CD4-positive, alpha-beta T cell (primary cell): ENCODE data around the gene DLGAP3. TPM values are rescaled to one million over a fixed set of nuclear protein-coding genes. Genes with fewer than 3 reads are reported as not detected.

Experiments used
- ATAC-seq: fragments of 200-7000 bp; cut with Tn5 transposase; one replicate; pipeline ENCODE4 v1.10.0; 2022; ENCODE audit warnings: mild to moderate bottlenecking; ENCODE audit not compliant: poor library complexity
- CTCF ChIA-PET: fragments of 350-600 bp; sonication (Branson Sonifier 250); formaldehyde crosslinking; loops from one replicate; lab custom pipeline; 2021; ENCODE audit warnings: antibody characterized with exemption, inconsistent platforms; lab: Charles Lee
- POLR2A ChIA-PET: fragments of 350-600 bp; sonication (Branson Sonifier 250); formaldehyde crosslinking; loops from one replicate; lab custom pipeline; 2021; ENCODE audit warnings: antibody characterized with exemption, inconsistent platforms; lab: Charles Lee
- DNase-seq, 14 experiments: peaks; one replicate each; pipeline ENCODE4 v3.0.0-alpha.2; 2013 to 2020; ENCODE audit warnings: mixed read lengths in 2 of 14
- H3K27ac ChIP-seq, 2 donors: one replicate each; pipeline versions ENCODE4 v1.5.1 to v1.7.0; 2013; ENCODE audit warnings: low read length in 2 of 2, low read depth in 1 of 2, mild to moderate bottlenecking in 1 of 2
- H3K27me3 ChIP-seq, 2 experiments: 1 replicate in 1 of 2; 2 replicates in 1 of 2; pipeline versions ENCODE4 v1.6.1 to v1.7.0; 2013; ENCODE audit warnings: low read length in 2 of 2, control low read depth in 1 of 2, mild to moderate bottlenecking in 1 of 2, moderate library complexity in 1 of 2; ENCODE audit not compliant: insufficient read depth in 2 of 2, control insufficient read depth in 1 of 2
- H3K36me3 ChIP-seq: one replicate; pipeline ENCODE4 v1.6.1; 2013; ENCODE audit warnings: low read length, control low read depth; ENCODE audit not compliant: insufficient read depth
- H3K4me1 ChIP-seq: one replicate; pipeline ENCODE4 v1.6.1; 2013; ENCODE audit warnings: low read length, control low read depth; ENCODE audit not compliant: insufficient read depth
- H3K4me3 ChIP-seq: one replicate; pipeline ENCODE4 v1.5.1; 2013; ENCODE audit warnings: mild to moderate bottlenecking, low read length, moderate library complexity
- H3K9me3 ChIP-seq, 2 experiments: 1 replicate in 1 of 2; 2 replicates in 1 of 2; pipeline versions ENCODE4 v1.6.1 to v1.7.0; 2013; ENCODE audit warnings: low read length in 2 of 2, mild to moderate bottlenecking in 2 of 2, control low read depth in 1 of 2, moderate library complexity in 1 of 2; ENCODE audit not compliant: control insufficient read depth in 1 of 2, insufficient read depth in 1 of 2
- H3K27ac Mint-ChIP-seq: one replicate; pipeline ENCODE4 v1.8.0; 2020; ENCODE audit warnings: mixed read lengths
- H3K27me3 Mint-ChIP-seq: one replicate; pipeline ENCODE4 v1.8.0; 2021; ENCODE audit warnings: mixed read lengths
- H3K36me3 Mint-ChIP-seq: one replicate; pipeline ENCODE4 v1.8.0; 2021; ENCODE audit warnings: low read depth, mixed read lengths
- H3K4me1 Mint-ChIP-seq: one replicate; pipeline ENCODE4 v1.8.0; 2021; ENCODE audit warnings: low read depth, mixed read lengths
- H3K4me3 Mint-ChIP-seq: one replicate; pipeline ENCODE4 v1.8.0; 2020; ENCODE audit warnings: mild to moderate bottlenecking, mixed read lengths
- H3K9me3 Mint-ChIP-seq: one replicate; pipeline ENCODE4 v1.8.0; 2020; ENCODE audit warnings: mixed read lengths
- intact Hi-C, 2 experiments: fragments of 100-400 bp; cut with DNase I in 1 of 2; cut with micrococcal nuclease in 1 of 2; formaldehyde crosslinking; loops; one replicate each; pipeline versions ENCODE4 v1.15.1 to v1.9.0; 2023 to 2025; cut with DNase I, micrococcal nuclease
- total RNA-seq, 174 experiments: library from RNA in 2 of 174; stranded (reverse) in 2 of 174; gene quantifications; one replicate each; pipeline ENCODE4 v1.2.3 and lab custom pipeline; 2021 to 2026
- TF ChIP-seq, protein P1 (sequence below): fragments of 200-600 bp; IDR thresholded peaks from one replicate; pipeline ENCODE4 v1.8.0; 2022; ENCODE audit warnings: antibody characterized with exemption, mild to moderate bottlenecking

Gene DLGAP3
- total RNA-seq, 2 experiments from 2014 or later = 0.34 to 0.44 TPM

DNA sequence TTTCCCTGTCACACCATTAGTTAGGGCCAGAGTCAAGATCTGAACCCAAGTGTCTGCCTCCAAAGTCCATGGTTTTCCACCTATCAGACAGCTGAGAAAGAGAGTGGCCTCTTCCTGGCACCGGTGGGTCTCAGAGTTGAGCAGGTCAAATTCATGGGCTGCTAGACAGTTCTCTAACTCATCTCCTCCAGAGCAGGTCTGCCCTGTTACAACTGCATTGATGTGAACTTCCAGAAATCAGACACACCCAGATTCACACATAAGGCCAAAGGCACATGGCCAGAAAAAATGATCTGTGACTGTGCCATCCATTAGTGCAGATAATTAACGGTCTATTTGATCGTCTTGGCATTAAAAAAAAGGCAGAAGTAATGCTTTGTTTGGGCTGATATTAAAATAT, 87.4 kb downstream of the DLGAP3 start:
- Histone ChIP-seq H3K27me3 (no peaks in the 10 kb centered on the region), H3K9me3 (no peaks in the 10 kb centered on the region), H3K4me1 (no peaks in the 10 kb centered on the region), H3K4me3 (no peak overlapping the region), H3K27ac (no peak overlapping the region), H3K36me3 (peaks cover 2% of the 10 kb centered on the region)
- Mint-ChIP-seq H3K4me3 (no peak overlapping the region), H3K36me3 (peaks cover 3% of the 10 kb centered on the region), H3K9me3 (no peaks in the 10 kb centered on the region), H3K27me3 (no peaks in the 10 kb centered on the region), H3K27ac (no peak overlapping the region), H3K4me1 (no peaks in the 10 kb centered on the region)
- ATAC-seq (no peak), DNase-seq (no peak)
- CTCF ChIA-PET = no interaction called here
- intact Hi-C loops = no loop called here
- TF ChIP-seq, protein P1, sequence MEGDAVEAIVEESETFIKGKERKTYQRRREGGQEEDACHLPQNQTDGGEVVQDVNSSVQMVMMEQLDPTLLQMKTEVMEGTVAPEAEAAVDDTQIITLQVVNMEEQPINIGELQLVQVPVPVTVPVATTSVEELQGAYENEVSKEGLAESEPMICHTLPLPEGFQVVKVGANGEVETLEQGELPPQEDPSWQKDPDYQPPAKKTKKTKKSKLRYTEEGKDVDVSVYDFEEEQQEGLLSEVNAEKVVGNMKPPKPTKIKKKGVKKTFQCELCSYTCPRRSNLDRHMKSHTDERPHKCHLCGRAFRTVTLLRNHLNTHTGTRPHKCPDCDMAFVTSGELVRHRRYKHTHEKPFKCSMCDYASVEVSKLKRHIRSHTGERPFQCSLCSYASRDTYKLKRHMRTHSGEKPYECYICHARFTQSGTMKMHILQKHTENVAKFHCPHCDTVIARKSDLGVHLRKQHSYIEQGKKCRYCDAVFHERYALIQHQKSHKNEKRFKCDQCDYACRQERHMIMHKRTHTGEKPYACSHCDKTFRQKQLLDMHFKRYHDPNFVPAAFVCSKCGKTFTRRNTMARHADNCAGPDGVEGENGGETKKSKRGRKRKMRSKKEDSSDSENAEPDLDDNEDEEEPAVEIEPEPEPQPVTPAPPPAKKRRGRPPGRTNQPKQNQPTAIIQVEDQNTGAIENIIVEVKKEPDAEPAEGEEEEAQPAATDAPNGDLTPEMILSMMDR = no peak
- POLR2A ChIA-PET = no interaction called here

DNA sequence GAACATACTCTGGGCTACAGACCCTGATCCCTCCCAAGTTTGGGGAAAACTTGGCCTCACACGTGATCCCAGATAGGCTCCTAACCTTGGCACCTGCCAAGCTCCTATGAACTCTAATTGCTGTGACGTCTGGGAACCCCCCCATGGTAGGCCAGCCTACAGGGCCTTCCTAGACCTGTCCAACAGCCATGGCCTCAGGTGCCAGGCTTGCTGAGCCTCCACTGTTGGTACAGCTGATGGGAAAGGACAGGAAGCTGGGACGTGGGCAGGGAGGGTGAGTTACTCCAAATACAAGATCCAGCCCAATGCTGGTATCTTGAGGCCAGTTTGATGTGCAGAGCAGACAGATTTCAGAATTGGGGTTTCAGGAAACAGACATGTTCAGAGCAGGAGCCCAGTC, 89.0 kb downstream of the DLGAP3 start:
- peaks cover 2% of the 10 kb centered on the region for H3K36me3 ChIP-seq
- TF ChIP-seq, protein P1 = no peak
- POLR2A ChIA-PET = no interaction called here
- H3K9me3 ChIP-seq = no peaks in the 10 kb centered on the region
- no peaks in the 10 kb centered on the region for H3K27me3 Mint-ChIP-seq
- H3K9me3 Mint-ChIP-seq = no peaks in the 10 kb centered on the region
- CTCF ChIA-PET = interaction anchor here (1.3 kb wide), 1 partner anchor 12 kb away, joined by 3 read pairs; no protein-coding TSS in a partner anchor
- ATAC-seq (no peak), DNase-seq (no peak)
- no peak overlapping the region for H3K4me3 ChIP-seq
- H3K4me1 Mint-ChIP-seq = no peaks in the 10 kb centered on the region
- no peak overlapping the region for H3K27ac Mint-ChIP-seq
- no peaks in the 10 kb centered on the region for H3K27me3 ChIP-seq
- intact Hi-C loops = no loop called here
- peaks cover 3% of the 10 kb centered on the region for H3K36me3 Mint-ChIP-seq
- H3K27ac ChIP-seq = no peak overlapping the region
- no peak overlapping the region for H3K4me3 Mint-ChIP-seq
- no peaks in the 10 kb centered on the region for H3K4me1 ChIP-seq

DNA sequence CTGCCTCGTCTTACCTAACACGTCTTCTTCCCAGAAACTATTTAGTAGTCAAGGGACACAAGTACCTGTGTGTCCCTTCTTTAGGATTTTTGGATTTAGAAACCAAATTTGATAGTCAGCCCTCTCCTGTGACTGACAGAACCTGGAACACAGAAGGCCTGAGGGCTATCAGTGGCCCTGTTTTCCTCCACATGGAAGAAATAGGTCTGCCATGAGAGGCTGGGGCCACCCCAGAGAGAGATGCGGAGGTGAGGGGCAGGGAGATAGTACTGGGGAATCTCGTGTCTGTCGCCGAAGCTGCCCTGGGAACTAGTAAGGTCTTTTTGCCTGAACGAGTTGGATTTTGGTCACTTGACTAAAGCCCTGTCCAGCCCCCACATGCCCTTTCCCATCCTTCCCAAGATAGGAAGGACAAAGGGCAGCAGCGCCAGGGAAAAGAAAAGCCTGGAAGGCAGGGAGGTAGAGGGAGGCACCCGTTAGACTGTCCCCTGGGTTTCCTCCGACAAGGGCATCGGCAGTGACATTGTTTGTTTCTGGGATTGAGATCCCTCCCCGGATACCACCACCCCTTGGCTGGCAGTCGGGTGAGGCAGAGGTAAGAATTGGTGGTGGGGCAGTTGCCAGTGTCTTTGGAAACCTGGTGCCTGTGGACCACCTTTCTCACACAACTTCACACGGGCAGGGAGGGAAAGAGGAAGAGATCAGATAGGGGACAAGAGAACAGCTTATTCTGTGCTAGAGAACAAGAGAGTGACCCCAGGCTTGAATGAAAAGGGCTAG, 89.7 kb downstream of the DLGAP3 start:
- no peaks in the 10 kb centered on the region for H3K27me3 Mint-ChIP-seq
- no peak overlapping the region for H3K4me3 Mint-ChIP-seq
- H3K4me1 Mint-ChIP-seq = no peaks in the 10 kb centered on the region
- POLR2A ChIA-PET = no interaction called here
- Histone ChIP-seq H3K9me3 (no peaks in the 10 kb centered on the region), H3K27ac (no peak overlapping the region), H3K27me3 (no peaks in the 10 kb centered on the region), H3K4me3 (no peak overlapping the region), H3K4me1 (no peaks in the 10 kb centered on the region), H3K36me3 (peaks cover 2% of the 10 kb centered on the region)
- TF ChIP-seq, protein P1 = no peak
- CTCF ChIA-PET = no interaction called here
- no peak overlapping the region for H3K27ac Mint-ChIP-seq
- no peaks in the 10 kb centered on the region for H3K9me3 Mint-ChIP-seq
- DNase-seq = no peak
- no peak for ATAC-seq
- peaks cover 3% of the 10 kb centered on the region for H3K36me3 Mint-ChIP-seq
- intact Hi-C loops = no loop called here
